ENCODE results near the gene PLXNB3.
A peak's percentile ranks its signal among the peaks of the same experiment; 100 is the strongest.

The PLXNB3 gene

GRCh38 chrX:153763989-153764755, at the start of gene PLXNB3 (continued):
- TF ChIP-seq KLF17 (tag by site-specific recombination; IDR thresholded peaks at IDR 0.05) = peak; percentile 66; the same call in 1 of the 2 replicates
- TF ChIP-seq ZNF830 (tag by site-specific recombination; IDR thresholded peaks at IDR 0.05; ENCODE audit: low read depth) = no peak
- 0 out of 2 replicates have a peak, but pooled peaks have one; percentile 16 for TF ChIP-seq SP7 (tag by site-specific recombination; IDR thresholded peaks at IDR 0.05)
- 0 out of 2 replicates have a peak, but pooled peaks have one; percentile 11 for TF ChIP-seq ZBTB10 (tag by site-specific recombination; IDR thresholded peaks at IDR 0.05)
- 0 out of 2 replicates have a peak, but pooled peaks have one; percentile 26 for TF ChIP-seq ZNF324 (tag by site-specific recombination; IDR thresholded peaks at IDR 0.05)
- peak; percentile 77 for TF ChIP-seq ZNF600 (tag by site-specific recombination; IDR thresholded peaks at IDR 0.05)
- peak; percentile 48 for TF ChIP-seq KLF8 (tag by site-specific recombination; IDR thresholded peaks at IDR 0.05)
- TF ChIP-seq ZNF623 (tag by site-specific recombination; IDR thresholded peaks at IDR 0.05) = no peak
- TF ChIP-seq CTCF (tag by site-specific recombination; IDR thresholded peaks at IDR 0.05) = peak; percentile 87
- no peak for TF ChIP-seq EGR2 (tag by site-specific recombination; IDR thresholded peaks at IDR 0.05; ENCODE audit: low read depth)
- TF ChIP-seq ZNF501 (tag by site-specific recombination; IDR thresholded peaks at IDR 0.05) = no peak
- TF ChIP-seq ZBTB26 (tag by site-specific recombination; optimal IDR thresholded peaks at IDR 0.05) = peak; percentile 15
- TF ChIP-seq KLF1 (tag by site-specific recombination; IDR thresholded peaks at IDR 0.05) = 0 out of 2 replicates have a peak, but pooled peaks have one; percentile 28

- no peaks in the 10 kb centered on the region for H3K9me3 ChIP-seq (ENCODE audit: control insufficient read depth, insufficient read depth, low read depth, low read length)
- no peak overlapping the region for H3K4me3 ChIP-seq (ENCODE audit: low read depth, low read length)
- H3K27ac ChIP-seq (ENCODE audit: extremely low read depth, low read depth, low read length) = no peak overlapping the region
- no peaks in the 10 kb centered on the region for H3K4me1 ChIP-seq (ENCODE audit: control insufficient read depth, insufficient read depth, low read length)
- ChIA-PET CTCF (interaction anchor here (0.7 kb wide), 1 partner anchor 313 kb away, joined by 3 read pairs; no protein-coding TSS in a partner anchor), POLR2A (interaction anchor here (0.6 to 0.7 kb wide), 2 partner anchors 15 to 103 kb away, joined by 3 read pairs; no protein-coding TSS in a partner anchor)
- peaks cover 33 to 81% of the 10 kb centered on the region in 2 experiments for H3K36me3 ChIP-seq (ENCODE audit: control insufficient read depth in 2 of 2, insufficient read depth in 1 of 2, low read length in 2 of 2)
- TF ChIP-seq YY1 (tag by site-specific recombination; IDR thresholded peaks at IDR 0.05) (no peak), ZNF473 (tag by site-specific recombination; IDR thresholded peaks at IDR 0.05) (no peak), ZSCAN30 (tag by site-specific recombination; IDR thresholded peaks at IDR 0.05) (no peak), ZNF292 (tag by site-specific recombination; IDR thresholded peaks at IDR 0.05; ENCODE audit: borderline replicate concordance, low read depth) (no peak), ZNF610 (tag by site-specific recombination; IDR thresholded peaks at IDR 0.05; ENCODE audit: borderline replicate concordance) (no peak), ZNF354C (tag by site-specific recombination; IDR thresholded peaks at IDR 0.05; ENCODE audit: borderline replicate concordance, low read depth) (no peak), ZNF266 (tag by site-specific recombination; IDR thresholded peaks at IDR 0.05; ENCODE audit: low read depth) (no peak), ZNF658 (tag by site-specific recombination; IDR thresholded peaks at IDR 0.05) (no peak), FEZF1 (tag by site-specific recombination; IDR thresholded peaks at IDR 0.05) (no peak), ZBTB49 (tag by site-specific recombination; IDR thresholded peaks at IDR 0.05; ENCODE audit: low read depth) (no peak), REPIN1 (tag by site-specific recombination; IDR thresholded peaks at IDR 0.05; ENCODE audit: low read depth) (no peak), ZNF114 (tag by site-specific recombination; IDR thresholded peaks at IDR 0.05) (no peak), ZNF23 (tag by site-specific recombination; IDR thresholded peaks at IDR 0.05; ENCODE audit: borderline replicate concordance) (no peak), ZNF514 (tag by site-specific recombination; IDR thresholded peaks at IDR 0.05) (no peak)
Observed at GRCh38 chrX:153714256-153714655, 49.8 kb upstream of the PLXNB3 start.
